Activated CD8-positive, alpha-beta T cell treated with anti-CD3 and anti-CD28 coated beads, Interleukin-2, amount 10 ng/mL, durations not matched to agents 7 days and 5 days (primary cell): Measurements from ENCODE around the gene AFAP1. TPM values are rescaled to one million over a fixed set of nuclear protein-coding genes. Genes with fewer than 3 reads are reported as not detected.

Source experiments
- ATAC-seq: fragments of 150-1000 bp; cut with Tn5 transposase; one replicate; pipeline ENCODE4 v1.10.0; 2021; ENCODE audit warnings: moderate library complexity
- CTCF ChIA-PET: fragments of 350-600 bp; sonication (Branson Sonifier 250); formaldehyde crosslinking; loops from one replicate; lab custom pipeline; 2021; ENCODE audit warnings: antibody characterized with exemption; lab: Charles Lee
- POLR2A ChIA-PET: fragments of 350-600 bp; sonication (Branson Sonifier 250); formaldehyde crosslinking; loops from one replicate; lab custom pipeline; 2021; ENCODE audit warnings: antibody characterized with exemption; lab: Charles Lee
- DNase-seq: peaks from one replicate; pipeline ENCODE4 v3.0.0-alpha.2; 2020
- H3K27ac Mint-ChIP-seq: one replicate; pipeline ENCODE4 v1.8.0; 2021; ENCODE audit warnings: mild to moderate bottlenecking, mixed read lengths
- H3K27me3 Mint-ChIP-seq: one replicate; pipeline ENCODE4 v1.8.0; 2021; ENCODE audit warnings: low read depth, mixed read lengths
- H3K36me3 Mint-ChIP-seq: one replicate; pipeline ENCODE4 v1.8.0; 2021; ENCODE audit warnings: low read depth, mixed read lengths
- H3K4me1 Mint-ChIP-seq: one replicate; pipeline ENCODE4 v1.8.0; 2021; ENCODE audit warnings: low read depth, mixed read lengths
- H3K4me3 Mint-ChIP-seq: one replicate; pipeline ENCODE4 v1.8.0; 2021; ENCODE audit warnings: mild to moderate bottlenecking, mixed read lengths
- H3K9me3 Mint-ChIP-seq: one replicate; pipeline ENCODE4 v1.8.0; 2022; ENCODE audit warnings: mixed read lengths; ENCODE audit not compliant: insufficient read depth
- total RNA-seq, 2 experiments: library from RNA; stranded (reverse); gene quantifications; one replicate each; pipeline ENCODE4 v1.2.3, GENCODE V29; 2021

Gene AFAP1
- total RNA-seq, 2 experiments from 2014 or later: 5.3 to 6.2 TPM

DNA sequence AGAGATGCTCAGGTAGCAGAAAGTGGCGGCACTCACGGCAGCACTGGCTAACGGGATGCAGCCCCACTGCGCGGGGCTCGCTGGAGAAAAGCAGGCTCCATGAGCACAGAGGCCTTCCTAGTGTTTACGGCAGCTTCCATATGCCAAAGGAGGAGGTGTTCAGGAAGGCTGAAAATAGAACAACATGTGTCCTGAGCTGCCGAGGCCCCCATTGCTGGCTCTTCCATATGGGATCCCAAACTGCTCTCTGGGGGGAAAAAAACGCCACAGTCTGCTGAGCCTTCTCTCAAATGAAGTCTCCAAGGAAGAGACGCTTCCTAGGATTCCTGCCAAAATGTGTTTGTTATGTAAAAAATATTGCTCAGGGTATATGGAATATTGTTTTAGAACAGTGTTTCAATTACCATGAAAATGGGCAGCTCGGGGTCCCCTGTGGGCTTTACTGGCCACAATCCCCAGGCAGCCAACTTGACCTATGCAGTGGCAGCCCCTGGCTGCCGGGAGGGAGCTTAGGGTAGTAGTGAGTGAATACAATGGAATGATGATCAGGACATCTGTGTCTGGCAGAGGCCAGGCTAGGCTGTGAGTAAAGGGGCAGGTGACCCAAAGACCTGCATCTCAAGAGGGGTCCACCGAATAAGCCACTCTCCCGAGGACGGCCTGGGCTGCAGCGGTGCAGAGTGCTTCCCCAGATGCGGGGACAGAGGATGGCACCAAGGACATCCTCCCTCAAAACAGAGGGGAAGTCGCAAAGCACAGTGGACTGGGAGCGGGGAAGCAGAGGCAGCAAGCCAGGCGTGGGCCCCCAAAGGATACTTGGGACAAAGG is 170.1 kb downstream of the AFAP1 start:
- ChIA-PET CTCF (interaction anchor here (0.6 to 5.5 kb wide), 7 partner anchors 9 to 224 kb away, joined by 3 to 70 read pairs (median 3); no protein-coding TSS in a partner anchor), POLR2A (no interaction called here)
- H3K36me3 Mint-ChIP-seq: no peaks in the 10 kb centered on the region
- no peak for DNase-seq
- no peak for ATAC-seq
- no peaks in the 10 kb centered on the region for H3K27me3 Mint-ChIP-seq
- H3K4me3 Mint-ChIP-seq: no peak overlapping the region
- H3K9me3 Mint-ChIP-seq: no peaks in the 10 kb centered on the region
- H3K4me1 Mint-ChIP-seq: peaks cover 24% of the 10 kb centered on the region
- H3K27ac Mint-ChIP-seq: peak overlapping the region; percentile 51

DNA sequence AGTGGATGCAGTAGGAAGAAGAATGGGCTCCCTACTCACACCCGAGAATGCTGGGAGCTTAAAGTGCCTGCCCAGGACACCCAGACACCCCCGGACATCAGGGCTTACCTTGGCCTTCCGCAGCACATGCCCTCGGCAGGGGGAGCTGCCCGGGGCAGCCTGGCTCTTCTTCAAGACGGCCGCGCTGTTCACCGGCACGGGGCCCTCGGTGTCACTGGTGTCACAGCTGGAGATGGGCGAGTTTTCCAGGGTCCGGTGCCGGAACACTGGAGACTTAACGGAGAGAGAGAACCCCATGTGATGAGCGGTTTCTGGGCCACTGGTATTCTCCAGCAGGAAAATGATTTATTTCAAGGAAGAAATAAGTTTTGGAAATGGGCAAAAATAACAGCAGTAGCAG is 170.9 kb downstream of the AFAP1 start:
- H3K9me3 Mint-ChIP-seq: no peaks in the 10 kb centered on the region
- DNase-seq (no peak), ATAC-seq (no peak)
- ChIA-PET POLR2A (no interaction called here), CTCF (interaction anchor here (5.5 kb wide), 1 partner anchor 32 kb away, joined by 70 read pairs; no protein-coding TSS in a partner anchor)
- H3K4me1 Mint-ChIP-seq: peaks cover 24% of the 10 kb centered on the region
- H3K27me3 Mint-ChIP-seq: no peaks in the 10 kb centered on the region
- no peak overlapping the region for H3K27ac Mint-ChIP-seq
- no peaks in the 10 kb centered on the region for H3K36me3 Mint-ChIP-seq
- H3K4me3 Mint-ChIP-seq: no peak overlapping the region

DNA sequence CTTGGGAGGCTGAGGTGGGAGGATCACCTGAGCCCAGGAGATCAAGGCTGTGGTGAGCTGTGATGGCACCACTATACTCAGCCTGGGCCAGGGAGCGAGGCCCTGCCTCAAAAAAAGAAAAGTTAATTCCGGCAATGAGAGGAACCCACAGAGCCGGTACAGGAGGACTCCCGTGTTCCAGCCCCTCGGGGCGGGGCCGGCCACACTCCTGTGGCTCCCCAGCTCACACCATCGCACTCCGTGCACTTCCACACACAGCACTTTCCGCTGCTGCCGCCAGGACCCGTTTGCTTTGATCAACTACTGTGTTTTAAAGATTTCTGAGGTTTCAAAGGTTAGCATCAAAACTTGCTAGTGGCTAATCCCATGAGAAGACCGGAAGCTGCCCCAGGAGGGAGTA is 171.7 kb downstream of the AFAP1 start:
- Mint-ChIP-seq H3K4me1 (peaks cover 24% of the 10 kb centered on the region), H3K4me3 (no peak overlapping the region), H3K36me3 (no peaks in the 10 kb centered on the region), H3K27me3 (no peaks in the 10 kb centered on the region), H3K27ac (no peak overlapping the region), H3K9me3 (no peaks in the 10 kb centered on the region)
- ChIA-PET POLR2A (no interaction called here), CTCF (interaction anchor here (1.3 to 5.5 kb wide), 2 partner anchors 33 to 37 kb away, joined by 4 to 70 read pairs; no protein-coding TSS in a partner anchor)
- DNase-seq (no peak), ATAC-seq (no peak)

GRCh38 chr4:7767526-7767925 is 172.1 kb downstream of the AFAP1 start:
- ATAC-seq: no peak
- no peaks in the 10 kb centered on the region for H3K27me3 Mint-ChIP-seq
- no peak overlapping the region for H3K27ac Mint-ChIP-seq
- no peak for DNase-seq
- H3K36me3 Mint-ChIP-seq: no peaks in the 10 kb centered on the region
- H3K4me3 Mint-ChIP-seq: no peak overlapping the region
- CTCF ChIA-PET: interaction anchor here (1.3 to 5.5 kb wide), 2 partner anchors 33 to 37 kb away, joined by 4 to 70 read pairs; no protein-coding TSS in a partner anchor
- no peaks in the 10 kb centered on the region for H3K9me3 Mint-ChIP-seq
- peaks cover 24% of the 10 kb centered on the region for H3K4me1 Mint-ChIP-seq
- POLR2A ChIA-PET: no interaction called here

DNA sequence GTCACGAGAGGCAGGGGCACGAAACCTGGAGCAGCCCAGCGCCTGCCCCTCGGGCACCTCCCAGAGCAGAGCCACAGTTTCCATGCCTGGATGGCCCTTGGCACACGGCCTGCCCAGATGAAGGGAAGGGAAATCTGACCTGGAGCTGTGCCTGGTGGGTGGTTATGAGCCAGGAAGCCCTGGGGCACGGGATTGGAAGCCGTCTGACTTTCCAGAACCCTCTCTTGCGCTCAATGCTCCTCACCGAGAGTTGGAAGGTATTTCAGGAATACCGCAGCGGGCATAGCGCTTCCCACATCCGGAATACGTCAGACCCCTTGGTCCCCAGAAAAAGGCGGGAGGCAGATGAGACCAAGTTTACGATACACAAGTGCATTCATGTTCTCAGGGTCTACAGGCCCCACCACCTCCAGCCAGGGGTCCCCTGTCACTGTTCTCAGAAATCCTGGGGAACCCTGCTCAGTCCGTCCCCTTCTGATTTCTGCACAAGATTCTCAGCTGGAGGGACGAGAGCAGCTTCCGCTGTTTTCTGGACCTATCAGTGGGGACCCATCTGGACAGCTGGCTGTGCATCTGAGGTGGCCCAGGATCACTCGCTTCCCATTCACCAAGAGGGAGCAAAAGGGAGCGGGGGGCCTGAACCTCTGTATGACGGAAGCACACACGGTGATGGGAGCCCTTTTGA is 172.9 kb downstream of the AFAP1 start:
- ChIA-PET CTCF (interaction anchor here (1.3 to 5.5 kb wide), 2 partner anchors 34 to 38 kb away, joined by 4 to 70 read pairs; no protein-coding TSS in a partner anchor), POLR2A (no interaction called here)
- DNase-seq (no peak), ATAC-seq (no peak)
- Mint-ChIP-seq H3K27me3 (no peaks in the 10 kb centered on the region), H3K36me3 (no peaks in the 10 kb centered on the region), H3K4me1 (peaks cover 23% of the 10 kb centered on the region), H3K4me3 (no peak overlapping the region), H3K27ac (no peak overlapping the region), H3K9me3 (no peaks in the 10 kb centered on the region)

DNA sequence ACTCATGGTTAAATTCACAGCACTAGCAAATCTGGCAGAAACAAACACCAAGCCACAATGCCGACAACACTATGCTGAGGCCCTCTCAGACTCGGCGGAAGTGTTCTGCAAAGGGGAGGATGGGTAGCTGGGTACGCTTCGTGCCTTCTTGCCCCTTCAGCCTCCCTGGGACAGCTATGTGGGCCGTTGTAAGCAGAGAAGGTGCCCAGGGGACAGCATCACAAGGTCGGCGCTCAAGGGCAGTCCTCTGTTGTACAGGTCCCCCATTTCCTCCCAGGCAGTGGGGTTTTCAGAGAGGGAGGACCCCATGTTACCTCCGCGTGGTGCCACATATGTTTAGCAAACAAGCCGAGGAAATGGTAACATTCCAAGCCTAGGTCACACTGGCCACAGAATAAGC is 173.6 kb downstream of the AFAP1 start:
- ATAC-seq (no peak), DNase-seq (no peak)
- Mint-ChIP-seq H3K36me3 (no peaks in the 10 kb centered on the region), H3K9me3 (no peaks in the 10 kb centered on the region), H3K4me1 (peaks cover 23% of the 10 kb centered on the region), H3K27me3 (no peaks in the 10 kb centered on the region), H3K4me3 (no peak overlapping the region), H3K27ac (peak overlapping the region; percentile 52)
- ChIA-PET POLR2A (no interaction called here), CTCF (interaction anchor here (1.3 to 5.5 kb wide), 2 partner anchors 34 to 36 kb away, joined by 3 to 70 read pairs; no protein-coding TSS in a partner anchor)

- POLR2A ChIA-PET: no interaction called here
- DNase-seq (no peak), ATAC-seq (no peak)
- CTCF ChIA-PET: interaction anchor here (1.3 kb wide), 1 partner anchor 37 kb away, joined by 3 read pairs; no protein-coding TSS in a partner anchor
- Mint-ChIP-seq H3K36me3 (no peaks in the 10 kb centered on the region), H3K4me3 (no peak overlapping the region), H3K27ac (peak overlapping the region; percentile 52), H3K4me1 (peaks cover 19% of the 10 kb centered on the region), H3K9me3 (no peaks in the 10 kb centered on the region), H3K27me3 (no peaks in the 10 kb centered on the region)
Measured at GRCh38 chr4:7765666-7766065, 174.0 kb downstream of the AFAP1 start.

GRCh38 chr4:7764466-7764865 is 175.2 kb downstream of the AFAP1 start:
- ChIA-PET POLR2A (no interaction called here), CTCF (no interaction called here)
- H3K27ac Mint-ChIP-seq: no peak overlapping the region
- no peak for DNase-seq
- H3K27me3 Mint-ChIP-seq: no peaks in the 10 kb centered on the region
- H3K9me3 Mint-ChIP-seq: no peaks in the 10 kb centered on the region
- ATAC-seq: no peak
- H3K4me1 Mint-ChIP-seq: peaks cover 18% of the 10 kb centered on the region
- no peaks in the 10 kb centered on the region for H3K36me3 Mint-ChIP-seq
- H3K4me3 Mint-ChIP-seq: no peak overlapping the region

DNA sequence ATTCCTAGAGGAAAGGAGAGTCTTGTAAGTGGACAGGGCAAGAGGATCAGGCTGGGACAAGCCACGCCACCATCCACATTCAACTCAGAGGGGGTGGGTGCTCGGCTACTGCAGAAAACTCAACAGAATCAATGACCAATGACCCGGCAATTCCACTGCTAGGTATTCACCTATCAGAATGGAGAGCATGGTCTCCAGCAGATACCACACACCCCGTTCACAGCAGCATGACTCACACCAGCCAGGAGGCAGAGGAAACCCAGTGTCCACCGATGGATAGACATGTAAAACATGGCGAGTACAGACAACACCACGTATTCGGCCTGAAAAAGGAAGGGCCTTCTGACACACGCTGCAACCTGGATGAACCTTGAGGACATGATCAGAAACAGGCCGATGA is 175.9 kb downstream of the AFAP1 start:
- H3K4me3 Mint-ChIP-seq: no peak overlapping the region
- H3K27ac Mint-ChIP-seq: no peak overlapping the region
- no peaks in the 10 kb centered on the region for H3K9me3 Mint-ChIP-seq
- H3K4me1 Mint-ChIP-seq: peaks cover 23% of the 10 kb centered on the region
- ATAC-seq (no peak), DNase-seq (no peak)
- H3K36me3 Mint-ChIP-seq: no peaks in the 10 kb centered on the region
- ChIA-PET CTCF (no interaction called here), POLR2A (no interaction called here)
- H3K27me3 Mint-ChIP-seq: no peaks in the 10 kb centered on the region

GRCh38 chr4:7763106-7763505 is 176.6 kb downstream of the AFAP1 start:
- Mint-ChIP-seq H3K4me3 (no peak overlapping the region), H3K27ac (no peak overlapping the region), H3K27me3 (no peaks in the 10 kb centered on the region), H3K36me3 (no peaks in the 10 kb centered on the region), H3K9me3 (no peaks in the 10 kb centered on the region), H3K4me1 (peaks cover 29% of the 10 kb centered on the region)
- DNase-seq (no peak), ATAC-seq (no peak)
- ChIA-PET POLR2A (no interaction called here), CTCF (interaction anchor here (1.1 to 5.9 kb wide), 4 partner anchors 34 to 81 kb away, joined by 3 to 66 read pairs (median 4); no protein-coding TSS in a partner anchor)

DNA sequence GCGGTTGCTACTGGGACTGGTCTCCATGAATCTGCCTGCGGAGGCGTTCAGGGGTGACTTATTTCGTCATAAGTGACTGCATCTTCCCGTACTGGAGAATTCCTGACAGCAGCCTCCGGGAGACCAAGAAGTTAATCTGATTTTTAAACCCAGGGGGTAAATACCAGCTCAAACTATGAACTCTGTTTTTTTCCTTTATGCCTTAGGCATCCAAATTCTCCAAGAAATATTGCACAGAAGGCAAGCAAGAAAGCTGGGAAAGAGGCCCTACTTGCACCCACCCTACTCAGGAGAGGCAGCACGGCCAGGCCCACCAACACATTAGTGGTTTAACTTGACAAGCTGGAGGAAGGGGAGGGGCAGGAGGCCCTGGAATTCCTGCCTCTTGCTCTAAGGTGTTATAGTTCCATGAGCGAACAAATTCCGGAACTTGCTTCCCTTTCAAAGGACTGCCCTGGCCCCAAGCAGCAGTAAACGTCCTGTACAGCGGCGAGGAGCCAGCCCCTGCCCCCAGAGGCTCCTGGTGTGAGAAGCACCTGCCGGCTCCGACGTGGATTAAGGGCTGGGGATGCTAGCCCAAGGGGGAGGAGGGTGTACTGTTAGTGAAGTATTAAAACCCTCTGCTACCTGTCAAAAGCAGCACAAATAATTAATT is 177.2 kb downstream of the AFAP1 start:
- no peak for ATAC-seq
- H3K4me1 Mint-ChIP-seq: peaks cover 35% of the 10 kb centered on the region
- ChIA-PET CTCF (interaction anchor here (0.7 to 5.9 kb wide), 14 partner anchors 8 to 225 kb away, joined by 3 to 66 read pairs (median 4); no protein-coding TSS in a partner anchor), POLR2A (no interaction called here)
- H3K4me3 Mint-ChIP-seq: no peak overlapping the region
- H3K27me3 Mint-ChIP-seq: no peaks in the 10 kb centered on the region
- H3K27ac Mint-ChIP-seq: no peak overlapping the region
- no peak for DNase-seq
- no peaks in the 10 kb centered on the region for H3K9me3 Mint-ChIP-seq
- H3K36me3 Mint-ChIP-seq: no peaks in the 10 kb centered on the region
